Small intestine (tissue), 7 donors: ENCODE results near the gene BROX. TPM values are rescaled to one million over a fixed set of nuclear protein-coding genes. Genes with fewer than 3 reads are reported as not detected.
A peak's percentile ranks its signal among the peaks of the same experiment; 100 is the strongest.
"Not testable (repeated sequence)": the region's sequence is repeated elsewhere in the genome, so short reads cannot be mapped to it uniquely, and the experiment has no call there.

ENCODE experiments used
- DNase-seq, 2 donors: peaks; one replicate each; pipeline versions ENCODE4 v3.0.0 to v3.0.0-alpha.2; 2013
- FAIRE-seq: peaks from 2 replicates; lab custom pipeline; 2012; peaks lifted over from hg19 to GRCh38; lab: Jason Lieb, UNC
- H3K27ac ChIP-seq, 3 donors: one replicate each; pipeline ENCODE4 v1.5.1; 2013; ENCODE audit warnings: low read length in 2 of 3, mild to moderate bottlenecking in 2 of 3, control low read depth in 1 of 3, inconsistent platforms in 1 of 3, low read depth in 1 of 3, moderate library complexity in 1 of 3
- H3K27me3 ChIP-seq, 3 donors: one replicate each; pipeline ENCODE4 v1.6.1; 2013; ENCODE audit warnings: low read length in 3 of 3, inconsistent platforms in 1 of 3; ENCODE audit not compliant: control insufficient read depth in 3 of 3, insufficient read depth in 3 of 3
- H3K36me3 ChIP-seq, 3 donors: one replicate each; pipeline ENCODE4 v1.6.1; 2013; ENCODE audit warnings: low read length in 3 of 3, inconsistent platforms in 1 of 3, low read depth in 1 of 3, mild to moderate bottlenecking in 1 of 3, moderate library complexity in 1 of 3; ENCODE audit not compliant: control insufficient read depth in 3 of 3, insufficient read depth in 2 of 3
- H3K4me1 ChIP-seq, 3 donors: one replicate each; pipeline ENCODE4 v1.6.1; 2013; ENCODE audit warnings: low read length in 2 of 3, inconsistent platforms in 1 of 3, low read depth in 1 of 3, mild to moderate bottlenecking in 1 of 3, moderate library complexity in 1 of 3; ENCODE audit not compliant: control insufficient read depth in 3 of 3, insufficient read depth in 2 of 3
- H3K4me3 ChIP-seq, 3 donors: one replicate each; pipeline ENCODE4 v1.5.1; 2013; ENCODE audit warnings: low read length in 3 of 3, control low read depth in 1 of 3, inconsistent platforms in 1 of 3, low read depth in 1 of 3, mild to moderate bottlenecking in 1 of 3, moderate library complexity in 1 of 3
- H3K9me3 ChIP-seq, 2 donors: one replicate each; pipeline ENCODE4 v1.6.1; 2013; ENCODE audit warnings: low read depth in 1 of 2, low read length in 1 of 2; ENCODE audit not compliant: control insufficient read depth in 2 of 2, insufficient read depth in 1 of 2
- WGBS, 3 donors: extraction: QIAGEN DNeasy Blood & Tissue Kit; methylation state at CpG; one replicate each; pipeline ENCODE4 v1.1.7; 2013; 5-methylcytosine and 5-hydroxymethylcytosine counted together
- polyA plus RNA-seq, 4 donors: library from polyadenylated mRNA; stranded (reverse) in 3 of 4; unstranded in 1 of 4; fragments of 200-250 nt in 3 of 4; fragments of 120-200 nt in 1 of 4; gene quantifications; one replicate each; pipeline versions ENCODE4 v1.2.1 to v1.2.3, GENCODE V29; 2013
- donor health status: healthy with polysubstance abuse.
- donor health status: control.
- donor health status: control.
- donor health status: Bipolar disorder and iron deficiency.
- donor health status: healthy.

Gene BROX
- polyA plus RNA-seq, 4 donors = 22.0 to 43.3 (median 25.2) TPM

DNA sequence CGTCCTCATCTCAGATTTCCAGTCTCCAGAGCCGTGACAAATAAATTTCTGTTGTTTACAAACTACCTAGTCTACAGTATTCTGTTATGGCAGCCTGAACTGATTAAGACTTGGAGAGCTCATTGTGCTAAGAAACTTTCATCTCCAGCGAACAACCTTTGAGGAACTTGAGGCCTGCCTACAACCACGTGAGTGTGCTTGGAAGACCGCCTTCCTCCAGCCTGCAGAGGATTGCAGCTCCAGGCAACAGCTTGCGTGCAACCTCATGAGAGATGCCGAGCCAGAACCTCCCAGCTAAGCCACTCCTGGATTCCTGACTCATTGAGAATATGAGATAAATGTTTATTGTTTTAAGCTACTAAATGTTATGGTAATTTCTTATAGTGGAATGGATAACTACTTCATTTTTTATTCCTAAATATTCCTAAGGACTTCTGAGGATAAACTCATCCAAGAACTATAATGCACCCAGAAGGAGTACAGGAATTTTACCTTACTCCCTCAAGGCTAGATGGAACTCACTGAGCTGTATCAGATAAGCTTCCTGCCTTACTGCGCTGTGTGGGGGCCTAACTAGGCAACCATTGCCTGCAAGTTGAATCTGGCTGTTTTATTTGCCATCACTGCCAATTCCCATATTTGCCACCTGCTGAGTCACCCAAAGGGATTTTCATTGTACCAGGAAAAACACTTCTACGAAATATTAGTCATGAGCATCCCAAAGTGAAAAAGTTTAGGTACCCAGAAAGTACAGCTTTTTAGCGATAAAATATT, 42.2 kb downstream of the BROX start:
- Histone ChIP-seq H3K36me3 (no peaks in the 10 kb centered on the region), H3K27me3 (peaks cover 0 to 4% (median 0%) of the 10 kb centered on the region in 3 donors), H3K4me3 (no peak overlapping the region), H3K4me1 (no peaks in the 10 kb centered on the region), H3K9me3 (no peaks in the 10 kb centered on the region), H3K27ac (no peak overlapping the region)
- no peak for FAIRE-seq
- WGBS, 3 donors = 80 to 86% (median 85%) methylated on average over 10 of the region's 10 CpGs
- no peak for DNase-seq

DNA sequence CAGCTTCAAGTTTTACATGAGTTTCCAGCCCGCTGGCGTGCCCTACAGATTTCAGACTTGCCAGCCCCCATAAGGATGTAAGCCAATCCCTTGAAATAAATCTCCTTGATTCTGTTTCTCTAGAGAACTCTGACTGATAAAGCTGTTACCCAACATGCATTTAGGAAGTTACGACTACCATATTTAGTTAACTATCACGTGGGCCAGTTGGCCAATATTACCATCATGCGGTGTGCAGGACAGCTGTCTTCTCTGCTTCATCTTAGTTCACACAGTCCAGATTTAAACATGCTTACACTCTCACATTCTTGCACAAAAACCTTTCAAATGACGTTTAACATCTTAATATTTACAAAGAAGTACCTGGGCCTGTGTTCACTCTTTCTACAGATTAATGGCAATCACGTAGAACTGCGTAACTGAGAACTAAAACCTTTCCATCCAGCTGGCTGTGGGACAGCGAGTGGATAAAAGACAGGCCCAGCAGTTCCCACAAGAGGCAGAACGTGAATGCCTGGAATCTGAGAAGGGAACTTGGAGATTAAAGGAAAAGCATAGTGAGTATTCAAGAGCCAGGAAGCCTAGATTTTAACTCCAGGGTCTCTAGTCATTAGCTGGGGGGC, 45.4 kb downstream of the BROX start:
- Histone ChIP-seq H3K27me3 (peaks cover 0 to 4% (median 0%) of the 10 kb centered on the region in 3 donors), H3K4me3 (no peak overlapping the region), H3K36me3 (no peaks in the 10 kb centered on the region), H3K9me3 (no peaks in the 10 kb centered on the region), H3K4me1 (no peaks in the 10 kb centered on the region), H3K27ac (peak overlapping the region in 1 of 3 donors; percentile 30)
- WGBS, 3 donors = 76 to 88% (median 88%) methylated on average over 10 of the region's 10 CpGs
- DNase-seq = no peak
- no peak for FAIRE-seq

GRCh38 chr1:222759451-222760035, 47.2 kb downstream of the BROX start:
- Histone ChIP-seq H3K9me3 (no peaks in the 10 kb centered on the region), H3K4me3 (no peak overlapping the region), H3K36me3 (no peaks in the 10 kb centered on the region), H3K4me1 (no peaks in the 10 kb centered on the region), H3K27ac (no peak overlapping the region), H3K27me3 (peaks cover 0 to 4% (median 0%) of the 10 kb centered on the region in 3 donors)
- WGBS, 3 donors = 84 to 85% (median 84%) methylated on average over 5 of the region's 5 CpGs
- no peak for DNase-seq
- no peak for FAIRE-seq

DNA sequence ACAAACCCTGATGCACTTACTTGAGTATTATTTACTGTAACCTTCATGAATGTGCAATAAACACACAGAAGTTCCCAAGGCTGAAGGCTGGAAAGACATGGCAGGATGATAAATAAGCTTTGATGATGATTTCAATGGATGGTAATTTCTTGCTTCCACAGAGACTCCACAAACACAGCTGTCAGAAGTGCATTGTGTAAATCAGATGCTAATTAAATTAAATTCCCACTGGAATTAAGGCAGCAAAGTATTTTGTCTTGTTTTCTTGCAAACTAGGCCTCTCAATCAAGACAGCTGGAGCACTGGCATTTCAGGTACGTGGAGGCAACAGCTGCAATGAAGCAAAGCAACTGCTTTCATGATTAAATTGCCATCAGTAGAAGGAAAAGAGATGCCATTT, 48.7 kb downstream of the BROX start:
- Histone ChIP-seq H3K4me1 (no peaks in the 10 kb centered on the region), H3K27ac (no peak overlapping the region), H3K36me3 (no peaks in the 10 kb centered on the region), H3K9me3 (no peaks in the 10 kb centered on the region), H3K27me3 (peaks cover 0 to 4% (median 0%) of the 10 kb centered on the region in 3 donors), H3K4me3 (no peak overlapping the region)
- FAIRE-seq = no peak
- no peak for DNase-seq
- WGBS, 3 donors = 35 to 68% (median 59%) methylated on average over 1 of the region's 1 CpG

DNA sequence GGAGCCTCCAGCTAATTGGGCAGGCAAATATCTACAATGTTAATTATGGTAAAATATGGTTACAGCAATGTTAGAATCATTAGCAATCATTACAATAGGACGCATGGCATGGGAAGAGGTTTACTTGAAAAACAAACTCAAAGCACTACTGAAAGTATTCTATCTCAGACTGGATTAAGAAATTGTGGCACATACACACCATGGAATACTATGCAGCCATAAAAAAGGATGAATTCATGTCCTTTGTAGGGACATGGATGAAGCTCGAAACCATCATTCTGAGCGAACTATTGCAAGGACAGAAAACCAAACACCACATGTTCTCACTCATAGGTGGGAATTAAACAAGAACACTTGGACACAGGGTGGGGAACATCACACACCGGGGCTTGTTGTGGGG, 49.8 kb downstream of the BROX start:
- H3K27me3 ChIP-seq, H3K36me3 ChIP-seq, H3K4me3 ChIP-seq, H3K9me3 ChIP-seq, FAIRE-seq, DNase-seq, H3K27ac ChIP-seq, H3K4me1 ChIP-seq: not testable (repeated sequence)
- 75 to 95% (median 93%) methylated on average over 2 to 4 of the region's 4 CpGs for WGBS, 3 donors

DNA sequence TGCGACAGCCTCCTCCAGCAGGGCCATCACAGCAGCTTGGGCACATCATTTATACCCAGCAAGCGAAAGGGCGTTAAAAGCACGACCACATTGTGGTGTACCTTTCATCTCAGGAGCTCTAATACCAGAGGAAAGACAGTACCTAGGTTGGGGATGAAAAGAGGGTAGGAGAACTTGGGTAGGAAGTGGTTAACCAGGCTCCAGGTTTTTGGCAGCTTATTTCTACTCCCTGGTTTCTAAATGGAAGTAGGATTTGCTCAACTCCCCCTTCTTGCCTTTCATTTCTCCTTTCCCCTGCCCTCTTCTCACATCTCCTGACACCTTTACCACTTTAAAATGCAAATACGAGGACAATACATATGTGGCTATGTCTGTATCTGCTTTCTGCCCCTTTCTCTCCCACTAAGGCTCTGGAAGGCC, 54.8 kb downstream of the BROX start:
- Histone ChIP-seq H3K27me3 (no peaks in the 10 kb centered on the region), H3K36me3 (no peaks in the 10 kb centered on the region), H3K4me1 (no peaks in the 10 kb centered on the region), H3K4me3 (no peak overlapping the region), H3K9me3 (peaks cover 0 to 6% of the 10 kb centered on the region in 2 donors), H3K27ac (no peak overlapping the region)
- FAIRE-seq (no peak), DNase-seq (no peak)
- 71 to 82% (median 76%) methylated on average over 5 of the region's 5 CpGs for WGBS, 3 donors

DNA sequence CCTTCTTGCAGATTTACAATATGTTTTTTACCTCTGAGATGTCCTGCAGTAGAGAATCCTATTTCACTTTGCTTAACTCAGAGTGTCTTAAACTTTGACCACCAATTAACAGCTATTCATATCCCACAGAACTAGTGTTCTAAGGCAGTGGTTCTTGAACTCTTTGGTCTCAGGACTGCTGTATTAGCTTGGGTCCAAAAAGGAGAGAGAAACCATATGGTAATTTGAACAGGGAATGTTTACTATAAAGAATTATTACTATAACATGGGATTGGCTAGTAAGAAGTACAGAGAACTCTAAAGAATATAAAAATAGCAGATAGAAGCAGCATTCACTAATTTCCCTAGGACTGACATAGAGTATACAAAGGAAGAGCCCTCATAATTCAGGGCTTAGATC, 56.2 kb downstream of the BROX start:
- FAIRE-seq = no peak
- Histone ChIP-seq H3K27me3 (no peaks in the 10 kb centered on the region), H3K27ac (no peak overlapping the region), H3K36me3 (no peaks in the 10 kb centered on the region), H3K4me1 (no peaks in the 10 kb centered on the region), H3K9me3 (peaks cover 0 to 6% of the 10 kb centered on the region in 2 donors), H3K4me3 (no peak overlapping the region)
- no peak for DNase-seq

DNA sequence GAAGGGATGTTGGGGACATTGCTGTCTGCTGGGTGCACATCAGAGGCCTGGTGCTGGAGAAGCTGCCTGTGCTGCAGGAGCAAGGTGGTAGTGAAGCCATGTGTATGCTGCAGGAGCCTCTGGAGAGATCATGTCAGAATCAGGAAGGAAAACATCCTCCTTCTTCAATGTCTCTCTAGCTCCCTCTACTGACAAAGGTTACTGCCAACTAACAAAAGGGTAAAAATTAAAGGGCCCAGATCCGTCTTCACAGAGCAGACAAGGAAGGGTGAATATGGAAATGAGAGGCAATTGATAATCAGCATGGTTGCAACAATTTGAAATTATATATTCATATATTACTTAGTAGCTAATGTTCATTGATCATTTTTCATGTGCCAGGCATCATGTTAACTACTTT, 56.8 kb downstream of the BROX start:
- H3K36me3 ChIP-seq = no peaks in the 10 kb centered on the region
- 52 to 78% (median 54%) methylated on average over 1 of the region's 1 CpG for whole genome bisulfite sequencing, 3 donors
- peaks cover 0 to 6% of the 10 kb centered on the region in 2 donors for H3K9me3 ChIP-seq
- no peak overlapping the region for H3K4me3 ChIP-seq
- H3K27me3 ChIP-seq = no peaks in the 10 kb centered on the region
- H3K27ac ChIP-seq = no peak overlapping the region
- no peaks in the 10 kb centered on the region for H3K4me1 ChIP-seq
- no peak for FAIRE-seq
- peak in 1 of 2 donors; percentile 12 for DNase-seq
